ENCODE data around the gene MISP. TPM values are rescaled to one million over a fixed set of nuclear protein-coding genes. Genes with fewer than 3 reads are reported as not detected.

Gene MISP
- total and polyA plus RNA-seq, 2 of the 8 experiments (the other 6 are each of a cell fraction or from before 2014, with no cell fraction given), result 0.43 to 0.45 TPM

- TF ChIP-seq ZNF274 (IDR thresholded peaks at IDR 0.05; ENCODE audit: borderline replicate concordance, extremely low read depth, low read length) (no peak), GABPA (IDR thresholded peaks at IDR 0.05; ENCODE audit: borderline replicate concordance, insufficient read depth, low read length) (no peak), BRCA1 (IDR thresholded peaks at IDR 0.05; ENCODE audit: low read depth, low read length) (no peak), BCL11A (IDR thresholded peaks at IDR 0.05; ENCODE audit: low read depth in 2 of 2, low read length in 2 of 2) (no peak), FOSL1 (IDR thresholded peaks at IDR 0.05; ENCODE audit: insufficient read depth, low read depth, low read length) (no peak), EP300 (IDR thresholded peaks at IDR 0.05; ENCODE audit: borderline replicate concordance in 1 of 2, low read depth in 2 of 2, low read length in 2 of 2) (no peak)
- TF ChIP-seq, protein P1, sequence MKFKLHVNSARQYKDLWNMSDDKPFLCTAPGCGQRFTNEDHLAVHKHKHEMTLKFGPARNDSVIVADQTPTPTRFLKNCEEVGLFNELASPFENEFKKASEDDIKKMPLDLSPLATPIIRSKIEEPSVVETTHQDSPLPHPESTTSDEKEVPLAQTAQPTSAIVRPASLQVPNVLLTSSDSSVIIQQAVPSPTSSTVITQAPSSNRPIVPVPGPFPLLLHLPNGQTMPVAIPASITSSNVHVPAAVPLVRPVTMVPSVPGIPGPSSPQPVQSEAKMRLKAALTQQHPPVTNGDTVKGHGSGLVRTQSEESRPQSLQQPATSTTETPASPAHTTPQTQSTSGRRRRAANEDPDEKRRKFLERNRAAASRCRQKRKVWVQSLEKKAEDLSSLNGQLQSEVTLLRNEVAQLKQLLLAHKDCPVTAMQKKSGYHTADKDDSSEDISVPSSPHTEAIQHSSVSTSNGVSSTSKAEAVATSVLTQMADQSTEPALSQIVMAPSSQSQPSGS (IDR thresholded peaks at IDR 0.05; ENCODE audit: low read length), result no peak
- H3K4me1 ChIP-seq (replicated peaks in 1 of 4; ENCODE audit: control insufficient read depth in 3 of 4, insufficient read depth in 4 of 4, low read length in 3 of 4), result peaks cover 7 to 27% (median 20%) of the 10 kb centered on the region in 4 experiments
- H4K5ac ChIP-seq (ENCODE audit: insufficient read length, low read depth, low read length), result no peak overlapping the region
- H4K91ac ChIP-seq (replicated peaks; ENCODE audit: insufficient read length, low read length), result peak overlapping the region; percentile 81
- H2BK20ac ChIP-seq (ENCODE audit: low read length), result peak overlapping the region; percentile 80; the same call in 1 of the 2 replicates
- H3K14ac ChIP-seq (ENCODE audit: insufficient read length), result no peak overlapping the region
- peak overlapping the region; percentile 21 for H3K4ac ChIP-seq (replicated peaks; ENCODE audit: insufficient read length, low read depth, low read length)
- H3K27me3 ChIP-seq (replicated peaks in 1 of 4; ENCODE audit: control insufficient read depth in 3 of 4, extremely low read depth in 1 of 4, insufficient read depth in 3 of 4, low read length in 3 of 4), result no peaks in the 10 kb centered on the region
- H2AFZ ChIP-seq (ENCODE audit: low read length), result no peak overlapping the region
- peak overlapping the region; percentile 66; the same call in 1 of the 2 replicates for H2BK5ac ChIP-seq (ENCODE audit: low read depth, low read length)
- peak overlapping the region; percentile 78 for H2AK5ac ChIP-seq (ENCODE audit: low read depth, low read length)
- FAIRE-seq, result no peak
- H3K4me3 ChIP-seq (ENCODE audit: extremely low read depth in 1 of 4, insufficient read depth in 2 of 4, low read depth in 3 of 4, low read length in 4 of 4), result no peak overlapping the region
- H2BK120ac ChIP-seq (replicated peaks; ENCODE audit: low read depth, low read length), result peak overlapping the region; percentile 33
- no peak overlapping the region for H2BK15ac ChIP-seq (ENCODE audit: low read length)
- H3K79me1 ChIP-seq (ENCODE audit: low read depth, low read length), result no peaks in the 10 kb centered on the region; the same call in none of the 2 replicates
- H3K18ac ChIP-seq (ENCODE audit: extremely low read depth, low read length), result peak overlapping the region; percentile 38
- H3K4me2 ChIP-seq (ENCODE audit: insufficient read depth in 1 of 2, low read depth in 2 of 2, low read length in 2 of 2), result peak overlapping the region in 1 of 2 experiments; percentile 56; a peak in 2 of 4 replicates
- no peaks in the 10 kb centered on the region for H3K36me3 ChIP-seq (ENCODE audit: control insufficient read depth in 2 of 4, insufficient read depth in 4 of 4, low read length in 3 of 4)
- no peaks in the 10 kb centered on the region for H4K20me1 ChIP-seq (replicated peaks in 1 of 2; ENCODE audit: control insufficient read depth in 1 of 2, insufficient read depth in 2 of 2, low read length in 2 of 2)
- DNase-seq (ENCODE audit: low read depth in 1 of 2, low spot score in 2 of 2), result no peak
- ChIA-PET CTCF (ENCODE audit: partially characterized antibody) (interaction anchor here (0.6 to 1.1 kb wide), 5 partner anchors 7 to 193 kb away, joined by 3 to 6 read pairs (median 3); no protein-coding TSS in a partner anchor), POLR2A (ENCODE audit: partially characterized antibody) (interaction anchor here (0.6 to 9.0 kb wide), 8 partner anchors 10 to 242 kb away, joined by 3 to 61 read pairs (median 14); partner anchors contain the start of genes CNN2 and PTBP1)
- H3K79me2 ChIP-seq (ENCODE audit: control insufficient read depth in 1 of 2, insufficient read depth in 2 of 2, low read length in 2 of 2), result peaks cover 0 to 2% of the 10 kb centered on the region in 2 experiments; a peak in 2 of 4 replicates
- H3K23ac ChIP-seq (ENCODE audit: insufficient read length), result no peak overlapping the region
- H3K9ac ChIP-seq (replicated peaks in 1 of 4; ENCODE audit: extremely low read depth in 1 of 4, low read depth in 3 of 4, low read length in 3 of 4), result no peak overlapping the region
- no peak overlapping the region for H4K8ac ChIP-seq (ENCODE audit: extremely low read depth, insufficient read depth, low read length)
- H3K23me2 ChIP-seq (ENCODE audit: low read depth, low read length), result no peaks in the 10 kb centered on the region
- no peak overlapping the region for H3K27ac ChIP-seq (ENCODE audit: low read depth, low read length)
- no peaks in the 10 kb centered on the region for H3K9me3 ChIP-seq (ENCODE audit: insufficient read depth in 2 of 2, low read depth in 1 of 2, low read length in 1 of 2)
- 88% methylated on average over 13 of the region's 13 CpGs; no CpG with 5 or more reads in 1 of the 2 experiments for WGBS, 2 experiments (ENCODE audit: extremely low coverage in 1 of 2, insufficient coverage in 1 of 2, insufficient read length in 1 of 2, insufficient replicate concordance in 2 of 2, low coverage in 1 of 2, low lambda C conversion rate in 2 of 2, missing lambda C conversion rate in 1 of 2)
- no peak overlapping the region for H3K56ac ChIP-seq (replicated peaks; ENCODE audit: insufficient read length, low read depth, low read length)
- peak overlapping the region; percentile 95; the same call in 1 of the 2 replicates for H2BK12ac ChIP-seq (ENCODE audit: low read depth, low read length)
Observed at GRCh38 chr19:784541-784940, 33.6 kb downstream of the MISP start.
